ENCODE results near the gene STK24.

- TF ChIP-seq POLR2A (IDR thresholded peaks at IDR 0.05) (no peak), CTCF (IDR thresholded peaks at IDR 0.05) (no peak)
These were observed 44.7 kb downstream of the STK24 start for GRCh38 chr13:98532254-98532653.

All from tibial nerve (tissue), 3 donors.